ENCODE data around the gene ST8SIA4.

GRCh38 chr5:100790951-100791350 is 112.1 kb downstream of the ST8SIA4 start:
- TF ChIP-seq REST (IDR thresholded peaks at IDR 0.05; ENCODE audit: low read depth, low read length) (no peak), CTCF (IDR thresholded peaks at IDR 0.05 in 2 of 3, conservative IDR thresholded peaks at IDR 0.05 in 1 of 3; ENCODE audit: control insufficient read depth in 2 of 3, extremely low read depth in 1 of 3, insufficient read depth in 1 of 3, low read depth in 3 of 3, low read length in 3 of 3) (no peak), SIN3A (IDR thresholded peaks at IDR 0.05; ENCODE audit: low read depth, low read length) (no peak), CEBPB (IDR thresholded peaks at IDR 0.05; ENCODE audit: borderline replicate concordance in 1 of 2, low read depth in 2 of 2, low read length in 2 of 2) (no peak), EGR1 (IDR thresholded peaks at IDR 0.05; ENCODE audit: borderline replicate concordance in 1 of 2, low read depth in 2 of 2, low read length in 2 of 2) (no peak), ZNF274 (IDR thresholded peaks at IDR 0.05; ENCODE audit: insufficient read depth, insufficient read length) (no peak), KDM1A (IDR thresholded peaks at IDR 0.05; ENCODE audit: borderline replicate concordance) (no peak)

Data from GM12878 (cell line).